HepG2 (cell line): Measurements from ENCODE around the gene HOXC12.

Source experiments
- BATF2 ChIP-seq: sonication (generic); formaldehyde crosslinking; IDR thresholded peaks from 2 replicates; pipeline ENCODE4 v1.8.0; 2022; ENCODE audit warnings: mild to moderate bottlenecking, missing genetic modification reagents, moderate library complexity
- BHLHE40 ChIP-seq: IDR thresholded peaks from 2 replicates; pipeline ENCODE4 v1.6.1; 2011; ENCODE audit warnings: low read length, improper control_type of control experiment
- CBX5 ChIP-seq: sonication (generic); formaldehyde crosslinking; IDR thresholded peaks from 2 replicates; pipeline ENCODE4 v1.4.0; 2020; ENCODE audit warnings: missing genetic modification reagents, borderline replicate concordance
- MXI1 ChIP-seq: IDR thresholded peaks from 3 replicates; pipeline ENCODE4 v1.6.1; 2012; ENCODE audit warnings: low read depth, low read length, inconsistent platforms, borderline replicate concordance
- PBX3 ChIP-seq: sonication (generic); formaldehyde crosslinking; IDR thresholded peaks from 2 replicates; pipeline ENCODE4 v1.8.1; 2023; ENCODE audit warnings: missing genetic modification reagents, inconsistent platforms, borderline replicate concordance
- SRF ChIP-seq: IDR thresholded peaks from 2 replicates; pipeline ENCODE4 v1.6.1; 2011; ENCODE audit warnings: mild to moderate bottlenecking, low read depth, low read length, moderate library complexity
- ZNF205 ChIP-seq: IDR thresholded peaks from 2 replicates; pipeline ENCODE4 v1.6.1; 2018; ENCODE audit warnings: missing biosample characterization, missing genetic modification reagents
- ZNF367 ChIP-seq: sonication (generic); formaldehyde crosslinking; IDR thresholded peaks from 2 replicates; pipeline ENCODE4 v1.4.0; 2020; ENCODE audit warnings: missing genetic modification reagents, borderline replicate concordance

- TF ChIP-seq BHLHE40, result no peak
- no peak for TF ChIP-seq PBX3 (CRISPR knock-in tag)
- TF ChIP-seq BATF2 (CRISPR knock-in tag), result no peak
- TF ChIP-seq MXI1, result no peak
- no peak for TF ChIP-seq CBX5 (CRISPR knock-in tag)
- TF ChIP-seq SRF, result no peak
- TF ChIP-seq ZNF205, result no peak
- TF ChIP-seq ZNF367 (CRISPR knock-in tag), result no peak
Observed at GRCh38 chr12:53980802-53981496, 26.2 kb downstream of the HOXC12 start.
